Breast epithelium (tissue), 4 donors: ENCODE measurements around the gene MEIS2. TPM values are rescaled to one million over a fixed set of nuclear protein-coding genes. Genes with fewer than 3 reads are reported as not detected.

Source experiments
- DNase-seq, 2 donors: peaks; one replicate each; pipeline ENCODE4 v3.0.0-alpha.2; 2019; ENCODE audit warnings: low spot score in 2 of 2
- H3K27ac ChIP-seq, 2 donors: fragments of 200-600 bp; sonication (generic) in 1 of 2; one replicate each; pipeline ENCODE4 v1.5.1; 2016 to 2019; ENCODE audit warnings: mild to moderate bottlenecking in 1 of 2
- H3K27me3 ChIP-seq, 2 donors: fragments of 200-600 bp; sonication (generic) in 1 of 2; one replicate each; pipeline versions ENCODE4 v1.5.1 to v1.6.0; 2017 to 2019; ENCODE audit warnings: control low read depth in 1 of 2, mild to moderate bottlenecking in 1 of 2
- H3K36me3 ChIP-seq: fragments of 200-600 bp; one replicate; pipeline ENCODE4 v1.5.1; 2019
- H3K4me1 ChIP-seq, 2 donors: fragments of 200-600 bp; sonication (generic); one replicate each; pipeline ENCODE4 v1.5.1; 2016 to 2019; ENCODE audit warnings: control low read depth in 1 of 2
- H3K4me3 ChIP-seq, 3 donors: fragments of 200-600 bp; sonication (generic); 1 replicate in 2 of 3; 2 replicates in 1 of 3; pipeline ENCODE4 v1.5.1; 2016 to 2019; ENCODE audit warnings: mild to moderate bottlenecking in 3 of 3, moderate library complexity in 2 of 3
- H3K9me3 ChIP-seq, 2 donors: fragments of 200-600 bp; sonication (generic) in 1 of 2; one replicate each; pipeline ENCODE4 v1.5.1; 2016 to 2019; ENCODE audit warnings: control low read depth in 1 of 2
- POLR2A ChIP-seq: fragments of 450-650 bp; IDR thresholded peaks from one replicate; pipeline ENCODE4 v1.6.1; 2016; ENCODE audit warnings: antibody characterized with exemption, mild to moderate bottlenecking, moderate library complexity
- POLR2AphosphoS5 ChIP-seq, 3 donors: sonication (generic); formaldehyde crosslinking; IDR thresholded peaks; one replicate each; pipeline ENCODE4 v1.6.1; 2017; ENCODE audit warnings: antibody characterized with exemption in 3 of 3
- intact Hi-C: fragments of 100-400 bp; cut with DNase I; formaldehyde crosslinking; loops from one replicate; pipeline ENCODE4 v1.15.1; 2023; ENCODE audit warnings: low total_unique reads
- total RNA-seq, 3 donors: library from RNA; depleted of rRNA; stranded (reverse); fragments of >200 nt; gene quantifications; one replicate each; pipeline ENCODE4 v1.1.0, GENCODE V29; 2016
- TF ChIP-seq, protein P1 (sequence below), 3 donors: fragments of 450-650 bp; IDR thresholded peaks; one replicate each; pipeline ENCODE4 v1.5.1; 2016 to 2017; ENCODE audit warnings: antibody characterized with exemption in 3 of 3, mild to moderate bottlenecking in 3 of 3, moderate library complexity in 3 of 3

MEIS2 gene
- total RNA-seq, 3 donors from 2014 or later, result 18.2 to 55.8 (median 28.5) TPM

DNA sequence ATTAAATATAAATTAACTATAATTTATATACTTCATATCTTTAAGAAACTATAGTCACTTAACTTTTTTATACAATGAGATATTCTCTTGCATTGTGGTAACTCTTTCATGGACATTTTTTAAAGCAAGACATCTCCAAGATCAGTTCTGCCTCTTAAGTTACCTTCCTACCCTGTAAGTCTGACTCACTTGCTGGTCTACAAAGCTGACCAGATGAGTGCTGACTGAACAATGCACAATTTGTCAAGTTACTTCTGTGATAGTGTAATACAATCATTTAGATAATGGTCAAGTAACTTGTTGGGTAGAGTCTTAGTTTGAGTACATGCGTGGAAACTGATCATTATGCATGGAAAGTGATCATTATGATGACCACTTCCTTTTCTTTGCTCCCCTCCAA is 145.9 kb downstream of the MEIS2 start:
- no peak overlapping the region for H3K27ac ChIP-seq
- H3K4me3 ChIP-seq, result no peak overlapping the region
- no peaks in the 10 kb centered on the region for H3K36me3 ChIP-seq
- no peaks in the 10 kb centered on the region for H3K27me3 ChIP-seq
- H3K9me3 ChIP-seq, result no peaks in the 10 kb centered on the region
- no peak for DNase-seq
- TF ChIP-seq POLR2AphosphoS5 (IDR thresholded peaks at IDR 0.05), result no peak
- no peak for TF ChIP-seq POLR2A
- TF ChIP-seq, protein P1, sequence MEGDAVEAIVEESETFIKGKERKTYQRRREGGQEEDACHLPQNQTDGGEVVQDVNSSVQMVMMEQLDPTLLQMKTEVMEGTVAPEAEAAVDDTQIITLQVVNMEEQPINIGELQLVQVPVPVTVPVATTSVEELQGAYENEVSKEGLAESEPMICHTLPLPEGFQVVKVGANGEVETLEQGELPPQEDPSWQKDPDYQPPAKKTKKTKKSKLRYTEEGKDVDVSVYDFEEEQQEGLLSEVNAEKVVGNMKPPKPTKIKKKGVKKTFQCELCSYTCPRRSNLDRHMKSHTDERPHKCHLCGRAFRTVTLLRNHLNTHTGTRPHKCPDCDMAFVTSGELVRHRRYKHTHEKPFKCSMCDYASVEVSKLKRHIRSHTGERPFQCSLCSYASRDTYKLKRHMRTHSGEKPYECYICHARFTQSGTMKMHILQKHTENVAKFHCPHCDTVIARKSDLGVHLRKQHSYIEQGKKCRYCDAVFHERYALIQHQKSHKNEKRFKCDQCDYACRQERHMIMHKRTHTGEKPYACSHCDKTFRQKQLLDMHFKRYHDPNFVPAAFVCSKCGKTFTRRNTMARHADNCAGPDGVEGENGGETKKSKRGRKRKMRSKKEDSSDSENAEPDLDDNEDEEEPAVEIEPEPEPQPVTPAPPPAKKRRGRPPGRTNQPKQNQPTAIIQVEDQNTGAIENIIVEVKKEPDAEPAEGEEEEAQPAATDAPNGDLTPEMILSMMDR (IDR thresholded peaks at IDR 0.05), result no peak
- no peaks in the 10 kb centered on the region for H3K4me1 ChIP-seq
- intact Hi-C loops, result no loop called here

DNA sequence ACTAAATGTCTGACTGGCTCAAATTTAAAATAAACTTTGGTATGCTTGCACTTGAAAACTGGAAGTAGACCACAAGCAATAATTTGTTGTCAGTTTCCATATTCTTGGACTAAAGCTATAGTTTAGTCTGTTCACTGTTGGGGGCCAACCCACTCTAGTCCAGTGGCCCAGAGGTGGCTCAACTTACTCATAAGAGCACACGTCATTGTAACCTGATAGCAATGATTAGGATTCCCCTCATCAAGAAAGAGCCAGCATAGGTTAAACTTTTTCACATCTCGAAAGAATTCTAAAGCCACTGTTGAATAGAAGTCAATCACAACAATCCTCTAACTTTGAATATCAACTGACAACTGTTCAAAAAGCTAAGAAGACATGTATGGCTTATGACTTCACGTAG is 147.0 kb downstream of the MEIS2 start:
- H3K4me1 ChIP-seq, result no peaks in the 10 kb centered on the region
- no peaks in the 10 kb centered on the region for H3K27me3 ChIP-seq
- no peaks in the 10 kb centered on the region for H3K9me3 ChIP-seq
- H3K4me3 ChIP-seq, result no peak overlapping the region
- DNase-seq, result no peak
- intact Hi-C loops, result no loop called here
- no peaks in the 10 kb centered on the region for H3K36me3 ChIP-seq
- TF ChIP-seq POLR2AphosphoS5 (IDR thresholded peaks at IDR 0.05) (no peak), POLR2A (no peak)
- TF ChIP-seq, protein P1 (IDR thresholded peaks at IDR 0.05), result no peak
- H3K27ac ChIP-seq, result no peak overlapping the region

DNA sequence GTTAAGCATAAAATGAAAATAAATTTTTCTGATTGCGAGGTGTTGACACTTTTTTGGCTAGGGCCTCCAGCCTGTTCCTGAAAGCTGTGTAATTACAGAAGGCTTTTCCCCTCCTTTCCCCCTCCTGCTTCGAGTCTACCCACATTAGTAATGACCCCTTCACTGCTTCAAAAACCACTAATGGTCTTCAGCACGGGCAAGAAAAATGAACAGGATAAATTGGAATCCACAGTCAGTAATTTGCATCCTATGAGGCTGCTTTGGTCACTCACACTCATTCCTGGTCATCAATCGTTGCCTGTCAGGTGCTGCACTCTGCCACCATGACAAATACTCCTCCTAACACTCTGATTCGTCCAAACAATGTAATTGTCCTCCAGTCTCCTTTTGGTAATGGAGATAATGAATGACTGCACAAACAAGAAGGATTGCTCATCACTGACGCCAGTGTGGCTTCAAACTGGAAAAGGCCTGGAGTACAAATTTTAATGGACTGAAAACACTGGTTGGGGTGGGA is 148.6 kb downstream of the MEIS2 start:
- no peaks in the 10 kb centered on the region for H3K4me1 ChIP-seq
- H3K4me3 ChIP-seq, result no peak overlapping the region
- H3K36me3 ChIP-seq, result no peaks in the 10 kb centered on the region
- intact Hi-C loops, result no loop called here
- H3K9me3 ChIP-seq, result no peaks in the 10 kb centered on the region
- TF ChIP-seq POLR2AphosphoS5 (IDR thresholded peaks at IDR 0.05), result no peak
- no peak for TF ChIP-seq POLR2A
- TF ChIP-seq, protein P1 (IDR thresholded peaks at IDR 0.05), result no peak
- H3K27me3 ChIP-seq, result no peaks in the 10 kb centered on the region
- no peak for DNase-seq
- H3K27ac ChIP-seq, result no peak overlapping the region

DNA sequence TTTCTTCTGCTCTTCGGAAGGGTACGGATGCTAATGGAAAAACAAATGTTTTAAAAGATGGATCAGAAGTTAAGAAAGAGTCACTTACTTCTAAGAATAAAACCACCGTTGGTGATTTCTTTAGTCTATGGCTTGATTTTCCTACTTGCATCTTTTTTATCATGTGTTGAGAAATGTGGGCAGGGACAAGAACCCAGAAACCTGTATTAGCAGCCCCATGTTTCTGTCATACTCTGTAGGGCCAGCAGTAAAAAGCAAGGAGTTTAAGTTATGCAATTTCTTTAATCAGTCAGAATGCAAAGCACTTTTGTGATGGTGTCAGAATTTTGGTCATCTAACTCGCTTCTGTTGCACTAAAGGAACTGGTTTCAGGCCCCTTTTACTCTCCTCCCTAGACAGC is 150.0 kb downstream of the MEIS2 start:
- H3K4me3 ChIP-seq, result no peak overlapping the region
- no peaks in the 10 kb centered on the region for H3K36me3 ChIP-seq
- H3K27me3 ChIP-seq, result no peaks in the 10 kb centered on the region
- no peak for DNase-seq
- H3K27ac ChIP-seq, result no peak overlapping the region
- no peaks in the 10 kb centered on the region for H3K4me1 ChIP-seq
- intact Hi-C loops, result no loop called here
- no peak for TF ChIP-seq POLR2A
- TF ChIP-seq, protein P1 (IDR thresholded peaks at IDR 0.05), result no peak
- no peaks in the 10 kb centered on the region for H3K9me3 ChIP-seq

DNA sequence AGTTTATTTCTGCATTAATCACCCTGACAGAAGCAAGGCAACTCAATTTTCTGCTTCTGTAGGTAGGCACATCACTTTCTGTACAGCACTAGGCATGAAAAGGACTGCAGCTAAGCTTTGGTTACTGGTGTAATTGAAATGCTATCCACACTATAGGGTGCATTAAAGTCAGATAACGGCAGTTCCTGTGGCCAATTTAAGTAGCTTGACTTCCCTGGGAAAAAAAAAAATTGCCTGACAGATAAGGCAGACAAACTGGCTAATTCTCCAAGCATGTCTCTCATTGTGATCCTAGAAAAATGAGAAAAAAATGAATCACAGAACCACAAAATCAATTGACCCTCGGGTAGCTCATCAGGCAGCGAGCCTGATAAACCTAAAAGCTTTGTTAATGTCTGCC is 151.4 kb downstream of the MEIS2 start:
- intact Hi-C loops, result no loop called here
- Histone ChIP-seq H3K27me3 (no peaks in the 10 kb centered on the region), H3K4me3 (no peak overlapping the region), H3K36me3 (no peaks in the 10 kb centered on the region), H3K9me3 (no peaks in the 10 kb centered on the region), H3K27ac (no peak overlapping the region), H3K4me1 (no peaks in the 10 kb centered on the region)
- TF ChIP-seq POLR2AphosphoS5 (IDR thresholded peaks at IDR 0.05) (no peak), POLR2A (no peak)
- TF ChIP-seq, protein P1 (IDR thresholded peaks at IDR 0.05), result no peak
- no peak for DNase-seq
